WERI-Rb-1 (cell line): ENCODE results near the gene HS3ST1.

ENCODE experiments used
- DNase-seq: peaks from one replicate; pipeline ENCODE4 v3.0.0-alpha.2; 2020
- H3K27ac ChIP-seq: fragments of 250-450 bp; sonication (Bioruptor Pico); 2 replicates; pipeline ENCODE4 v1.5.1; 2020; ENCODE audit warnings: mild to moderate bottlenecking, moderate library complexity
- H3K27me3 ChIP-seq: fragments of 250-450 bp; sonication (Bioruptor Pico); 2 replicates; pipeline ENCODE4 v1.5.1; 2021; ENCODE audit warnings: mild to moderate bottlenecking, low read depth, moderate library complexity; ENCODE audit not compliant: insufficient read depth, severe bottlenecking
- H3K36me3 ChIP-seq: fragments of 250-450 bp; sonication (Bioruptor Pico); 2 replicates; pipeline ENCODE4 v1.5.1; 2020; ENCODE audit warnings: mild to moderate bottlenecking, moderate library complexity
- H3K4me3 ChIP-seq: 2 replicates; pipeline ENCODE4 v1.5.1; 2011; ENCODE audit warnings: low read depth, mild to moderate bottlenecking, control low read depth, low read length
- H3K9me3 ChIP-seq: fragments of 250-450 bp; sonication (Bioruptor Pico); 2 replicates; pipeline ENCODE4 v1.5.1; 2021; ENCODE audit warnings: mild to moderate bottlenecking, moderate library complexity; ENCODE audit not compliant: severe bottlenecking
- CTCF ChIP-seq: IDR thresholded peaks from 2 replicates; pipeline ENCODE4 v1.5.1; 2011; ENCODE audit warnings: low read depth, mild to moderate bottlenecking, control low read depth, inconsistent platforms, low read length

Gene HS3ST1

GRCh38 chr4:11426731-11427120 is 2.0 kb downstream of the HS3ST1 start:
- H3K36me3 ChIP-seq, result no peaks in the 10 kb centered on the region
- no peak for TF ChIP-seq CTCF
- DNase-seq, result no peak
- H3K9me3 ChIP-seq, result no peaks in the 10 kb centered on the region
- no peak overlapping the region for H3K27ac ChIP-seq
- H3K27me3 ChIP-seq, result peaks cover 15% of the 10 kb centered on the region
- H3K4me3 ChIP-seq, result no peak overlapping the region

- DNase-seq, result no peak
- Histone ChIP-seq H3K4me3 (no peak overlapping the region), H3K27ac (no peak overlapping the region), H3K27me3 (peaks cover 15% of the 10 kb centered on the region), H3K9me3 (no peaks in the 10 kb centered on the region), H3K36me3 (no peaks in the 10 kb centered on the region)
- no peak for TF ChIP-seq CTCF
Observed at GRCh38 chr4:11426003-11426402, 2.7 kb downstream of the HS3ST1 start.

GRCh38 chr4:11424856-11425255 is 3.8 kb downstream of the HS3ST1 start:
- Histone ChIP-seq H3K27me3 (peaks cover 12% of the 10 kb centered on the region), H3K36me3 (no peaks in the 10 kb centered on the region), H3K4me3 (no peak overlapping the region), H3K9me3 (no peaks in the 10 kb centered on the region), H3K27ac (no peak overlapping the region)
- no peak for TF ChIP-seq CTCF
- no peak for DNase-seq

GRCh38 chr4:11424000-11424399 is 4.7 kb downstream of the HS3ST1 start:
- peak; percentile 57; the same call in 1 of the 2 replicates for TF ChIP-seq CTCF
- H3K36me3 ChIP-seq, result no peaks in the 10 kb centered on the region
- DNase-seq, result peak; percentile 65
- no peak overlapping the region for H3K27ac ChIP-seq
- H3K27me3 ChIP-seq, result peaks cover 12% of the 10 kb centered on the region
- no peaks in the 10 kb centered on the region for H3K9me3 ChIP-seq
- H3K4me3 ChIP-seq, result no peak overlapping the region

GRCh38 chr4:11423465-11423864 is 5.2 kb downstream of the HS3ST1 start:
- no peak overlapping the region for H3K4me3 ChIP-seq
- H3K9me3 ChIP-seq, result no peaks in the 10 kb centered on the region
- H3K27ac ChIP-seq, result no peak overlapping the region
- no peak for DNase-seq
- no peaks in the 10 kb centered on the region for H3K36me3 ChIP-seq
- H3K27me3 ChIP-seq, result peaks cover 6% of the 10 kb centered on the region
- TF ChIP-seq CTCF, result no peak

- TF ChIP-seq CTCF, result no peak
- Histone ChIP-seq H3K27me3 (no peaks in the 10 kb centered on the region), H3K27ac (no peak overlapping the region), H3K9me3 (no peaks in the 10 kb centered on the region), H3K4me3 (no peak overlapping the region), H3K36me3 (no peaks in the 10 kb centered on the region)
- DNase-seq, result no peak
Observed at GRCh38 chr4:11421116-11421515, 7.6 kb downstream of the HS3ST1 start.
